Measurements from ENCODE around the gene GEMIN5. TPM values are rescaled to one million over a fixed set of nuclear protein-coding genes. Genes with fewer than 3 reads are reported as not detected.

GEMIN5 gene
- polyA plus RNA-seq, 3 donors, result 2.0 to 3.8 (median 2.2) TPM

DNA sequence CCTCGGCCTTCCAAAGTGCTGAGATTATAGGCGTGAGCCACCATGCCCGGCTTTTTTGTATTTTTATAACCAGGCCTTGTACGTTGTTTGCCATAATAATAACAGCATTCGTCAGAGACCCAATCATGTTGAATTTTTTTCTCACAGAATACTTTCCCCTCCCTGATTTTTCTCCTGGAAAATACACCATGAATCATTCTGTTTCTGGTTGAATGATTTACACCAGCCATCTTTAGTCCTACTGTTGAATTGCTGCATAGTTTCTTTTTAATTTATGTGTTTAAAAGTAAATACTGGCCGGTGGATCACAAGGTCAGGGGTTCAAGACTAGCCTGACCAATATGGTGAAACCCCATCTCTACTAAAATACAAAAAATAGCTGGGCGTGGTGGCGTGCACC is 76.1 kb downstream of the GEMIN5 start:
- peak overlapping the region in 1 of 2 donors; percentile 69 for H3K27ac ChIP-seq (ENCODE audit: low read depth in 1 of 2, low read length in 2 of 2)

DNA sequence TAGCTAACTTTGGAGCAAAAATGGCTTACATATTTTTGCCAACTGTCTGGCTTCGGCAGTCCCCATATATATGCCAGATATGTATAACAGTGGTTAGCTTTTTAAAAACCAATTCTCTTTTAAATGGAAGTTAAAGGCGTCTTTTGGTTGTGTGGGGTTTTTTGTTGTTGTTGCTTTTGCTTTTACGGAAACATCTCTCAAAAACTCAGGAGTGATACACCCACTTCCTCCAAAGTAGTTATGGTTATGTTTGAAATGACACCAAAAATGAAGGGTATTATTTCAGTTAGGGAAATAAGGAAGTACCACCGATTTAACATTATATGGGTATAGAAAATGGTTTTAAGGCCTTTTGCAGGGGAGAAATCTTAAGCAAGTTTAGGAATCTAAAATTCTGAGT is 77.2 kb downstream of the GEMIN5 start:
- Mint-ChIP-seq H3K36me3 (peaks cover 16 to 31% of the 10 kb centered on the region in 2 donors), H3K27ac (peak overlapping the region; percentile 93 to 99 (median 99)), H3K9me3 (peaks cover 0 to 2% (median 0%) of the 10 kb centered on the region in 7 donors), H3K4me3 (peak overlapping the region; percentile 77 to 96), H3K27me3 (ENCODE audit: low read depth in 3 of 3) (peaks cover 0 to 4% (median 2%) of the 10 kb centered on the region in 3 donors), H3K4me1 (peaks cover 54% of the 10 kb centered on the region)
- Histone ChIP-seq H4K20me1 (ENCODE audit: insufficient read depth, low read length) (peaks cover 59% of the 10 kb centered on the region), H3K9me3 (replicated peaks in 1 of 2; ENCODE audit: control insufficient read depth in 1 of 2, insufficient read depth in 1 of 2, low read length in 2 of 2) (no peaks in the 10 kb centered on the region), H3K4me3 (replicated peaks in 1 of 3; ENCODE audit: low read depth in 2 of 3, low read length in 3 of 3) (peak overlapping the region; percentile 87 to 96 (median 89)), H3K4me1 (ENCODE audit: control insufficient read depth in 1 of 2, insufficient read depth in 2 of 2, low read length in 2 of 2) (peaks cover 46 to 62% of the 10 kb centered on the region in 2 donors), H3K79me2 (ENCODE audit: insufficient read depth, low read length) (peaks cover 72% of the 10 kb centered on the region), H3K4me2 (replicated peaks; ENCODE audit: extremely low read depth, low read length, poor library complexity, severe bottlenecking) (peak overlapping the region; percentile 87), H3K36me3 (replicated peaks in 1 of 2; ENCODE audit: control insufficient read depth in 1 of 2, insufficient read depth in 2 of 2, low read length in 2 of 2) (peaks cover 17 to 28% of the 10 kb centered on the region in 2 donors), H3K27me3 (ENCODE audit: control insufficient read depth in 2 of 2, insufficient read depth in 2 of 2, low read length in 2 of 2) (no peaks in the 10 kb centered on the region), H3K9ac (ENCODE audit: insufficient read depth, low read length, poor library complexity, severe bottlenecking) (peak overlapping the region; percentile 90), H2AFZ (ENCODE audit: insufficient read depth, low read depth, low read length, poor library complexity, severe bottlenecking) (no peak overlapping the region), H3K27ac (ENCODE audit: low read depth in 1 of 2, low read length in 2 of 2) (peak overlapping the region; percentile 69 to 96)
- DNase-seq, result peak; percentile 29 to 52 (median 48)
- intact Hi-C loops (cut with micrococcal nuclease), result loop anchor here in 1 of 2 donors (10.0 kb wide), 1 partner anchor 206 kb away; no protein-coding TSS in a partner anchor
- TF ChIP-seq, protein P1, sequence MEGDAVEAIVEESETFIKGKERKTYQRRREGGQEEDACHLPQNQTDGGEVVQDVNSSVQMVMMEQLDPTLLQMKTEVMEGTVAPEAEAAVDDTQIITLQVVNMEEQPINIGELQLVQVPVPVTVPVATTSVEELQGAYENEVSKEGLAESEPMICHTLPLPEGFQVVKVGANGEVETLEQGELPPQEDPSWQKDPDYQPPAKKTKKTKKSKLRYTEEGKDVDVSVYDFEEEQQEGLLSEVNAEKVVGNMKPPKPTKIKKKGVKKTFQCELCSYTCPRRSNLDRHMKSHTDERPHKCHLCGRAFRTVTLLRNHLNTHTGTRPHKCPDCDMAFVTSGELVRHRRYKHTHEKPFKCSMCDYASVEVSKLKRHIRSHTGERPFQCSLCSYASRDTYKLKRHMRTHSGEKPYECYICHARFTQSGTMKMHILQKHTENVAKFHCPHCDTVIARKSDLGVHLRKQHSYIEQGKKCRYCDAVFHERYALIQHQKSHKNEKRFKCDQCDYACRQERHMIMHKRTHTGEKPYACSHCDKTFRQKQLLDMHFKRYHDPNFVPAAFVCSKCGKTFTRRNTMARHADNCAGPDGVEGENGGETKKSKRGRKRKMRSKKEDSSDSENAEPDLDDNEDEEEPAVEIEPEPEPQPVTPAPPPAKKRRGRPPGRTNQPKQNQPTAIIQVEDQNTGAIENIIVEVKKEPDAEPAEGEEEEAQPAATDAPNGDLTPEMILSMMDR (IDR thresholded peaks at IDR 0.05), result no peak
- WGBS (ENCODE audit: insufficient coverage), result no CpG with 5 or more reads among the region's 4 CpGs

More for the DNA sequence above, 76.1 kb downstream of the GEMIN5 start:
- peaks cover 84% of the 10 kb centered on the region for H3K79me2 ChIP-seq (ENCODE audit: insufficient read depth, low read length)
- TF ChIP-seq, protein P1 (IDR thresholded peaks at IDR 0.05), result no peak
- H4K20me1 ChIP-seq (ENCODE audit: insufficient read depth, low read length), result peaks cover 71% of the 10 kb centered on the region
- Mint-ChIP-seq H3K27ac (peak overlapping the region; percentile 8 to 99 (median 68)), H3K27me3 (ENCODE audit: low read depth in 3 of 3) (no peaks in the 10 kb centered on the region), H3K4me3 (no peak overlapping the region), H3K9me3 (peaks cover 0 to 2% (median 0%) of the 10 kb centered on the region in 7 donors), H3K36me3 (peaks cover 25 to 42% of the 10 kb centered on the region in 2 donors), H3K4me1 (peaks cover 49% of the 10 kb centered on the region)
- 93% methylated on average over 5 of the region's 8 CpGs for WGBS (ENCODE audit: insufficient coverage)
- no peak overlapping the region for H2AFZ ChIP-seq (ENCODE audit: insufficient read depth, low read depth, low read length, poor library complexity, severe bottlenecking)
- H3K9me3 ChIP-seq (replicated peaks in 1 of 2; ENCODE audit: control insufficient read depth in 1 of 2, insufficient read depth in 1 of 2, low read length in 2 of 2), result no peaks in the 10 kb centered on the region
- intact Hi-C loops (cut with micrococcal nuclease), result loop anchor here in 1 of 2 donors (10.0 kb wide), 1 partner anchor 207 kb away; no protein-coding TSS in a partner anchor
- peaks cover 41 to 56% of the 10 kb centered on the region in 2 donors for H3K4me1 ChIP-seq (ENCODE audit: control insufficient read depth in 1 of 2, insufficient read depth in 2 of 2, low read length in 2 of 2)
- H3K9ac ChIP-seq (ENCODE audit: insufficient read depth, low read length, poor library complexity, severe bottlenecking), result no peak overlapping the region
- peaks cover 28 to 40% of the 10 kb centered on the region in 2 donors for H3K36me3 ChIP-seq (replicated peaks in 1 of 2; ENCODE audit: control insufficient read depth in 1 of 2, insufficient read depth in 2 of 2, low read length in 2 of 2)
- no peaks in the 10 kb centered on the region for H3K27me3 ChIP-seq (ENCODE audit: control insufficient read depth in 2 of 2, insufficient read depth in 2 of 2, low read length in 2 of 2)
- no peak for DNase-seq
- peak overlapping the region in 1 of 3 experiments; percentile 31 for H3K4me3 ChIP-seq (replicated peaks in 1 of 3; ENCODE audit: low read depth in 2 of 3, low read length in 3 of 3)
- H3K4me2 ChIP-seq (replicated peaks; ENCODE audit: extremely low read depth, low read length, poor library complexity, severe bottlenecking), result no peak overlapping the region

All from CD14-positive monocyte (primary cell).